HepG2 (cell line): Measurements from ENCODE around the gene NPW. TPM values are rescaled to one million over a fixed set of nuclear protein-coding genes. Genes with fewer than 3 reads are reported as not detected.

Source experiments
- ARNTL ChIP-seq: sonication (generic); formaldehyde crosslinking; IDR thresholded peaks from 2 replicates; pipeline ENCODE4 v1.4.0; 2020; ENCODE audit warnings: mild to moderate bottlenecking, missing genetic modification reagents
- ATAD3A ChIP-seq: sonication (generic); formaldehyde crosslinking; IDR thresholded peaks from 2 replicates; pipeline ENCODE4 v1.4.0; 2020; ENCODE audit warnings: missing genetic modification reagents
- CREBL2 ChIP-seq: sonication (generic); formaldehyde crosslinking; IDR thresholded peaks from 2 replicates; pipeline ENCODE4 v1.8.1; 2023; ENCODE audit warnings: missing genetic modification reagents, mild to moderate bottlenecking, borderline replicate concordance
- HOXA9 ChIP-seq: sonication (generic); formaldehyde crosslinking; IDR thresholded peaks from 2 replicates; pipeline ENCODE4 v1.8.1; 2022; ENCODE audit warnings: missing genetic modification reagents, mild to moderate bottlenecking, moderate library complexity, borderline replicate concordance
- KAT7 ChIP-seq: IDR thresholded peaks from 2 replicates; pipeline ENCODE4 v1.6.1; 2018; ENCODE audit warnings: borderline replicate concordance, missing compliant biosample characterization
- KAT8 ChIP-seq: IDR thresholded peaks from 2 replicates; pipeline ENCODE4 v1.6.1; 2016; ENCODE audit warnings: missing genetic modification reagents, missing compliant biosample characterization
- KDM5A ChIP-seq: fragments of 200-600 bp; sonication (generic); IDR thresholded peaks from 2 replicates; pipeline ENCODE4 v1.7.0; 2018; ENCODE audit warnings: antibody characterized with exemption, mild to moderate bottlenecking, low read length, borderline replicate concordance
- KLF12 ChIP-seq: sonication (generic); formaldehyde crosslinking; IDR thresholded peaks from 2 replicates; pipeline ENCODE4 v1.4.0; 2020; ENCODE audit warnings: missing genetic modification reagents, borderline replicate concordance
- MED13 ChIP-seq: sonication (generic); formaldehyde crosslinking; IDR thresholded peaks from 2 replicates; pipeline ENCODE4 v1.5.0; 2020; ENCODE audit warnings: missing genetic modification reagents
- MXD3 ChIP-seq: IDR thresholded peaks from 2 replicates; pipeline ENCODE4 v1.6.1; 2016; ENCODE audit warnings: mild to moderate bottlenecking, missing biosample characterization, missing genetic modification reagents
- PAF1 ChIP-seq: IDR thresholded peaks from 2 replicates; pipeline ENCODE4 v1.6.1; 2016; ENCODE audit warnings: missing genetic modification reagents, missing compliant biosample characterization
- POGZ ChIP-seq: sonication (generic); formaldehyde crosslinking; IDR thresholded peaks from 2 replicates; pipeline ENCODE4 v1.4.0; 2020; ENCODE audit warnings: mild to moderate bottlenecking, missing genetic modification reagents
- POLR2A ChIP-seq, 2 experiments: IDR thresholded peaks; 2 replicates each; pipeline ENCODE4 v1.6.1; 2011; ENCODE audit warnings: low read depth in 2 of 2, low read length in 2 of 2, mild to moderate bottlenecking in 1 of 2, moderate library complexity in 1 of 2; ENCODE audit not compliant: insufficient read depth in 1 of 2
- SALL1 ChIP-seq: sonication (generic); formaldehyde crosslinking; IDR thresholded peaks from 2 replicates; pipeline ENCODE4 v1.8.0; 2022; ENCODE audit warnings: mild to moderate bottlenecking, missing genetic modification reagents
- SAP130 ChIP-seq: IDR thresholded peaks from 2 replicates; pipeline ENCODE4 v1.6.1; 2016; ENCODE audit warnings: low read depth
- SRF ChIP-seq: IDR thresholded peaks from 2 replicates; pipeline ENCODE4 v1.6.1; 2011; ENCODE audit warnings: mild to moderate bottlenecking, low read depth, low read length, moderate library complexity
- THAP9 ChIP-seq: sonication (generic); formaldehyde crosslinking; IDR thresholded peaks from 2 replicates; pipeline ENCODE4; 2020; ENCODE audit warnings: missing genetic modification reagents, mild to moderate bottlenecking, borderline replicate concordance
- ZNF274 ChIP-seq: sonication (generic); formaldehyde crosslinking; IDR thresholded peaks from 2 replicates; pipeline ENCODE4 v1.5.1; 2020; ENCODE audit warnings: mild to moderate bottlenecking, missing genetic modification reagents
- ZNF280D ChIP-seq: sonication (generic); formaldehyde crosslinking; IDR thresholded peaks from 2 replicates; pipeline ENCODE4 v1.5.1; 2020; ENCODE audit warnings: mild to moderate bottlenecking, missing genetic modification reagents
- ZNF503 ChIP-seq: sonication (generic); formaldehyde crosslinking; IDR thresholded peaks from 2 replicates; pipeline ENCODE4 v1.4.0; 2020; ENCODE audit warnings: missing genetic modification reagents
- ZNF547 ChIP-seq: sonication (generic); formaldehyde crosslinking; IDR thresholded peaks from 2 replicates; pipeline ENCODE4 v1.5.1; 2020; ENCODE audit warnings: mild to moderate bottlenecking, missing genetic modification reagents
- ZNF790 ChIP-seq: sonication (generic); formaldehyde crosslinking; IDR thresholded peaks from 2 replicates; pipeline ENCODE4 v1.8.0; 2022; ENCODE audit warnings: missing genetic modification reagents, mild to moderate bottlenecking, borderline replicate concordance
- polyA plus RNA-seq, 8 experiments: library from polyadenylated mRNA; depleted of rRNA in 3 of 8; stranded (reverse) in 7 of 8; unstranded in 1 of 8; fragments of >200 nt; fragmentation: Illumina TruSeq in 4 of 8; extraction: Trizol in 4 of 8; gene quantifications; 2 replicates each; pipeline versions ENCODE4 v1.2.1 to v1.2.3, GENCODE V29; 2011 to 2016; ENCODE audit warnings: low read depth in 4 of 8, missing spikeins in 1 of 8, mixed read lengths in 1 of 8; ENCODE audit not compliant: insufficient read depth in 1 of 8
- total RNA-seq, 5 experiments: library from RNA; depleted of rRNA; stranded (reverse); fragments of >200 nt; fragmentation: Illumina TruSeq; extraction: Trizol; gene quantifications; 2 replicates each; pipeline ENCODE4 v1.2.3, GENCODE V29; 2016; ENCODE audit warnings: low read depth in 1 of 5

The NPW gene
- total and polyA plus RNA-seq, 2 of the 13 experiments (the other 11 are each of a cell fraction or from before 2014, with no cell fraction given), result 0.24 to 0.97 TPM

GRCh38 chr16:2009791-2010510, 9.6 kb upstream of the NPW start, which contains the start of gene ZNF598 (continued):
- TF ChIP-seq SALL1 (CRISPR knock-in tag) (peak; percentile 66), MXD3 (CRISPR knock-in tag) (peak; percentile 80; the same call in 1 of the 2 replicates), POGZ (CRISPR knock-in tag) (peak; percentile 44; the same call in 1 of the 2 replicates), ATAD3A (CRISPR knock-in tag) (no peak), ZNF503 (no peak), HOXA9 (peak; percentile 35; the same call in 1 of the 2 replicates), KDM5A (peak; percentile 44; the same call in 1 of the 2 replicates), KAT8 (CRISPR knock-in tag) (peak; percentile 86), ZNF790 (CRISPR knock-in tag) (peak; percentile 70; the same call in 1 of the 2 replicates), ZNF280D (CRISPR knock-in tag) (peak; percentile 74), KAT7 (CRISPR knock-in tag) (peak; percentile 84), PAF1 (CRISPR knock-in tag) (no peak), POLR2A (IDR thresholded peaks at IDR 0.05; ENCODE audit: insufficient read depth in 1 of 2, low read depth in 2 of 2, low read length in 2 of 2) (peak; percentile 63 to 85), ZNF274 (CRISPR knock-in tag) (peak; percentile 81), MED13 (CRISPR knock-in tag) (no peak), CREBL2 (CRISPR knock-in tag) (no peak), SAP130 (CRISPR knock-in tag) (peak; percentile 84), KLF12 (peak; percentile 71; the same call in 1 of the 2 replicates), ARNTL (CRISPR knock-in tag) (peak; percentile 43; the same call in 1 of the 2 replicates), ZNF547 (CRISPR knock-in tag) (peak; percentile 83), SRF (0 out of 2 replicates have a peak, but pooled peaks have one; percentile 24), THAP9 (CRISPR knock-in tag) (peak; percentile 52; the same call in 1 of the 2 replicates)
